ENCODE data around the gene TICAM1. TPM values are rescaled to one million over a fixed set of nuclear protein-coding genes. Genes with fewer than 3 reads are reported as not detected.
A peak's percentile ranks its signal among the peaks of the same experiment; 100 is the strongest.
"Not testable (repeated sequence)": the region's sequence is repeated elsewhere in the genome, so short reads cannot be mapped to it uniquely, and the experiment has no call there.

The TICAM1 gene
- polyA plus RNA-seq, 6 donors from 2014 or later = 1.0 to 22.4 (median 9.6) TPM

- Mint-ChIP-seq H3K36me3 (no peaks in the 10 kb centered on the region), H3K4me1 (peaks cover 24 to 38% (median 33%) of the 10 kb centered on the region in 3 donors), H3K9me3 (no peaks in the 10 kb centered on the region), H3K27me3 (no peaks in the 10 kb centered on the region), H3K27ac (peak overlapping the region; percentile 91 to 99 (median 97)), H3K4me3 (peak overlapping the region; percentile 76 to 97 (median 94))
- no peak for ATAC-seq (ENCODE audit: low read depth in 2 of 2)
- DNase-seq = no peak
These were observed 695 bp downstream of the TICAM1 start for GRCh38 chr19:4830768-4831265.

GRCh38 chr19:4830332-4830731, 1.2 kb downstream of the TICAM1 start:
- peaks cover 24 to 38% (median 33%) of the 10 kb centered on the region in 3 donors for H3K4me1 Mint-ChIP-seq
- peak overlapping the region; percentile 76 to 97 (median 94) for H3K4me3 Mint-ChIP-seq
- H3K27me3 Mint-ChIP-seq = no peaks in the 10 kb centered on the region
- peak overlapping the region; percentile 91 to 99 (median 97) for H3K27ac Mint-ChIP-seq
- ATAC-seq (ENCODE audit: low read depth in 2 of 2) = no peak
- H3K9me3 Mint-ChIP-seq = no peaks in the 10 kb centered on the region
- H3K36me3 Mint-ChIP-seq = no peaks in the 10 kb centered on the region
- no peak for DNase-seq

- no peaks in the 10 kb centered on the region for H3K36me3 Mint-ChIP-seq
- H3K4me1 Mint-ChIP-seq = peaks cover 24 to 40% (median 33%) of the 10 kb centered on the region in 3 donors
- no peaks in the 10 kb centered on the region for H3K9me3 Mint-ChIP-seq
- peak; percentile 63 to 73 for ATAC-seq (ENCODE audit: low read depth in 2 of 2)
- H3K27ac Mint-ChIP-seq = peak overlapping the region; percentile 74 to 99 (median 98)
- no peaks in the 10 kb centered on the region for H3K27me3 Mint-ChIP-seq
- peak overlapping the region; percentile 76 to 97 (median 88) for H3K4me3 Mint-ChIP-seq
- peak; percentile 67 for DNase-seq
These were observed 2.4 kb downstream of the TICAM1 start for GRCh38 chr19:4829001-4829712.

GRCh38 chr19:4823577-4823976, 7.9 kb downstream of the TICAM1 start:
- Mint-ChIP-seq H3K27me3 (no peaks in the 10 kb centered on the region), H3K36me3 (no peaks in the 10 kb centered on the region), H3K27ac (no peak overlapping the region), H3K4me3 (no peak overlapping the region), H3K4me1 (peaks cover 6 to 24% (median 17%) of the 10 kb centered on the region in 3 donors), H3K9me3 (no peaks in the 10 kb centered on the region)
- DNase-seq (no peak), ATAC-seq (ENCODE audit: low read depth in 2 of 2) (no peak)

GRCh38 chr19:4822354-4822753, 9.2 kb downstream of the TICAM1 start:
- ATAC-seq (ENCODE audit: low read depth in 2 of 2); H3K36me3 Mint-ChIP-seq; DNase-seq; H3K4me3 Mint-ChIP-seq; H3K9me3 Mint-ChIP-seq; H3K27me3 Mint-ChIP-seq; H3K27ac Mint-ChIP-seq: not testable (repeated sequence)
- peaks cover 3 to 19% (median 9%) of the 10 kb centered on the region in 3 donors for H3K4me1 Mint-ChIP-seq

- ATAC-seq (ENCODE audit: low read depth in 2 of 2) = no peak
- peak overlapping the region in 1 of 6 donors; percentile 17 for H3K27ac Mint-ChIP-seq
These were observed 10.2 kb downstream of the TICAM1 start for GRCh38 chr19:4821265-4821664.

GRCh38 chr19:4817467-4818277, 13.8 kb downstream of the TICAM1 start:
- DNase-seq (no peak), ATAC-seq (ENCODE audit: low read depth in 2 of 2) (no peak)
- Mint-ChIP-seq H3K27me3 (no peaks in the 10 kb centered on the region), H3K27ac (peak overlapping the region in 2 of 6 donors; percentile 50 to 59), H3K4me1 (peaks cover 15 to 35% (median 22%) of the 10 kb centered on the region in 3 donors), H3K9me3 (peaks cover 0 to 5% (median 0%) of the 10 kb centered on the region in 7 donors), H3K36me3 (no peaks in the 10 kb centered on the region), H3K4me3 (peak overlapping the region in 1 of 8 donors; percentile 38)

More at GRCh38 chr19:4821265-4821664, 10.2 kb downstream of the TICAM1 start:
- no peak for DNase-seq
- H3K4me3 Mint-ChIP-seq = no peak overlapping the region
- H3K4me1 Mint-ChIP-seq = peaks cover 9 to 28% (median 11%) of the 10 kb centered on the region in 3 donors
- H3K9me3 Mint-ChIP-seq = no peaks in the 10 kb centered on the region
- H3K27me3 Mint-ChIP-seq = no peaks in the 10 kb centered on the region
- no peaks in the 10 kb centered on the region for H3K36me3 Mint-ChIP-seq

GRCh38 chr19:4816950-4817278, 14.6 kb downstream of the TICAM1 start:
- no peaks in the 10 kb centered on the region for H3K27me3 Mint-ChIP-seq
- peaks cover 0 to 5% (median 0%) of the 10 kb centered on the region in 7 donors for H3K9me3 Mint-ChIP-seq
- H3K27ac Mint-ChIP-seq = peak overlapping the region in 2 of 6 donors; percentile 39 to 59
- ATAC-seq (ENCODE audit: low read depth in 2 of 2) (no peak), DNase-seq (no peak)
- H3K4me3 Mint-ChIP-seq = peak overlapping the region in 2 of 8 donors; percentile 38 to 63
- H3K36me3 Mint-ChIP-seq = no peaks in the 10 kb centered on the region
- peaks cover 17 to 34% (median 23%) of the 10 kb centered on the region in 3 donors for H3K4me1 Mint-ChIP-seq

GRCh38 chr19:4816202-4816949, 15.1 kb downstream of the TICAM1 start:
- H3K27ac Mint-ChIP-seq = peak overlapping the region in 1 of 6 donors; percentile 74
- H3K27me3 Mint-ChIP-seq = no peaks in the 10 kb centered on the region
- no peaks in the 10 kb centered on the region for H3K36me3 Mint-ChIP-seq
- DNase-seq = no peak
- peak overlapping the region in 3 of 8 donors; percentile 63 to 89 (median 77) for H3K4me3 Mint-ChIP-seq
- peaks cover 23 to 39% (median 29%) of the 10 kb centered on the region in 3 donors for H3K4me1 Mint-ChIP-seq
- H3K9me3 Mint-ChIP-seq = peaks cover 0 to 5% (median 0%) of the 10 kb centered on the region in 7 donors
- ATAC-seq (ENCODE audit: low read depth in 2 of 2) = no peak

GRCh38 chr19:4815426-4816201, 15.9 kb downstream of the TICAM1 start:
- no peaks in the 10 kb centered on the region for H3K36me3 Mint-ChIP-seq
- DNase-seq (peak; percentile 68), ATAC-seq (ENCODE audit: low read depth in 2 of 2) (peak; percentile 84 to 89)
- peak overlapping the region in 5 of 6 donors; percentile 33 to 98 (median 94) for H3K27ac Mint-ChIP-seq
- peak overlapping the region; percentile 4 to 92 (median 88) for H3K4me3 Mint-ChIP-seq
- peaks cover 27 to 46% (median 35%) of the 10 kb centered on the region in 3 donors for H3K4me1 Mint-ChIP-seq
- no peaks in the 10 kb centered on the region for H3K27me3 Mint-ChIP-seq
- peaks cover 0 to 5% (median 0%) of the 10 kb centered on the region in 7 donors for H3K9me3 Mint-ChIP-seq

- H3K4me3 Mint-ChIP-seq = peak overlapping the region in 7 of 8 donors; percentile 77 to 92 (median 89)
- H3K27me3 Mint-ChIP-seq = no peaks in the 10 kb centered on the region
- ATAC-seq (ENCODE audit: low read depth in 2 of 2) (no peak), DNase-seq (no peak)
- H3K9me3 Mint-ChIP-seq = peaks cover 0 to 5% (median 0%) of the 10 kb centered on the region in 7 donors
- H3K36me3 Mint-ChIP-seq = no peaks in the 10 kb centered on the region
- peaks cover 30 to 47% (median 37%) of the 10 kb centered on the region in 3 donors for H3K4me1 Mint-ChIP-seq
- H3K27ac Mint-ChIP-seq = peak overlapping the region in 4 of 6 donors; percentile 74 to 98 (median 94)
These were observed 16.7 kb downstream of the TICAM1 start for GRCh38 chr19:4814625-4815425.
